ENCODE measurements around the gene SMG6. TPM values are rescaled to one million over a fixed set of nuclear protein-coding genes. Genes with fewer than 3 reads are reported as not detected.

Gene SMG6
- total and polyA plus RNA-seq, 2 of the 4 experiments (the other 2 are of a cell fraction) = 16.3 to 30.3 TPM

DNA sequence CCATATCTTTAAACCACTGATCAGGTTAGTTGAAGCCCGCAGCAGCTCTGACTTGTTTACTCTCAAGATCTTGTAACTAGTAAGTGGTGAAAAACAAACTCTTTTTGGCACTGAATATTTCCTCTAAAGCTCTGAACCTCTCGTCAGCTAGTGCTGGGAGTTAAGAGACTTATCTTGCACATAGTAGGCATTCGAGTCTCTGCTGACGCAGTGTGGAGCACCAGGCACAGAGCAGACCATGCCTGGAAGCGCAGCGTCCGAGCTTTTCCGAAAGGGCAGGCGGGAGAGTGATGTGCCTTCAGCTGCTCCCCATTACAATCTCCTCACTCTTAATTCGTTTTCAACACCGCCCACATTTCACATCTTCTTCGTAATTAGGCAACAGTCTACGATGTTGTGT is 63.0 kb downstream of the SMG6 start:
- H3K36me3 ChIP-seq (ENCODE audit: control insufficient read depth, insufficient read depth, low read length) = peaks cover 7% of the 10 kb centered on the region
- DNase-seq (no peak), ATAC-seq (ENCODE audit: low read depth) (no peak)
- peak overlapping the region; percentile 24 for H3K4me2 ChIP-seq (ENCODE audit: low read depth, low read length)
- peak overlapping the region; percentile 38 to 92; a peak in 3 of 4 replicates for H4K8ac ChIP-seq (ENCODE audit: low read depth in 2 of 2, low read length in 2 of 2)
- H3K27me3 ChIP-seq (ENCODE audit: control insufficient read depth, insufficient read depth, low read length) = no peaks in the 10 kb centered on the region
- BruUV-seq (replicated peaks) = no TSS peak
- peak overlapping the region; percentile 88 for H3K18ac ChIP-seq (ENCODE audit: low read depth, low read length)
- H3K14ac ChIP-seq (replicated peaks; ENCODE audit: low read depth, low read length) = peak overlapping the region; percentile 82
- in situ Hi-C loops (cut with MboI; ENCODE audit: low sequenced_read_pairs) = loop anchor here (5.0 kb wide), 1 partner anchor 68 kb away; no protein-coding TSS in a partner anchor
- H3K4me1 ChIP-seq (ENCODE audit: control insufficient read depth, insufficient read depth, low read length) = peaks cover 31% of the 10 kb centered on the region
- H2BK20ac ChIP-seq (ENCODE audit: low read depth, low read length) = peak overlapping the region; percentile 70
- peak overlapping the region; percentile 80 for H4K5ac ChIP-seq (ENCODE audit: low read depth, low read length)
- peak overlapping the region; percentile 2 for H2AK9ac ChIP-seq (replicated peaks; ENCODE audit: low read depth, low read length, poor library complexity)
- peaks cover 23% of the 10 kb centered on the region for H3K9me1 ChIP-seq (ENCODE audit: insufficient read depth, low read length)
- peak overlapping the region; percentile 84 for H3K23ac ChIP-seq (ENCODE audit: low read depth, low read length)
- peak overlapping the region; percentile 88 for H4K91ac ChIP-seq (ENCODE audit: insufficient read depth, low read depth, low read length)
- peak overlapping the region; percentile 98 for H3K27ac ChIP-seq (ENCODE audit: insufficient read depth, low read length)
- intact Hi-C loops (cut with micrococcal nuclease) = loop anchor here (5.0 kb wide), 1 partner anchor 128 kb away; no protein-coding TSS in a partner anchor
- peak overlapping the region; percentile 3 for H2AFZ ChIP-seq (replicated peaks; ENCODE audit: low read length, poor library complexity)
- WGBS, 2 experiments (ENCODE audit: extremely low coverage in 2 of 2, insufficient read length in 1 of 2) = no CpG with 5 or more reads among the region's 13 CpGs
- H3K79me1 ChIP-seq (ENCODE audit: low read depth in 1 of 2, low read length in 2 of 2) = peaks cover 8 to 68% of the 10 kb centered on the region in 2 experiments
- peak overlapping the region; percentile 85 for H2BK5ac ChIP-seq (ENCODE audit: low read depth, low read length, poor library complexity, severe bottlenecking)
- H4K20me1 ChIP-seq (ENCODE audit: insufficient read depth, low read length) = 0 out of 2 replicates have a peak, but pooled peaks cover 2% of the 10 kb centered on the region
- H3K9ac ChIP-seq (ENCODE audit: low read depth, low read length) = peak overlapping the region; percentile 67
- H3K9me3 ChIP-seq (ENCODE audit: control insufficient read depth, insufficient read depth, low read length) = no peaks in the 10 kb centered on the region
- peak overlapping the region; percentile 93 for H2AK5ac ChIP-seq (ENCODE audit: low read depth, low read length)
- H3K4ac ChIP-seq (ENCODE audit: low read depth, low read length) = peak overlapping the region; percentile 80
- no peak overlapping the region for H3K4me3 ChIP-seq (ENCODE audit: insufficient read depth, low read depth, low read length)
- dilution Hi-C loops (cut with HindIII; ENCODE audit: low sequenced_read_pairs, unreplicated experiment) = no loop called here
- TF ChIP-seq POLR2A (IDR thresholded peaks at IDR 0.05; ENCODE audit: low read depth, low read length) = no peak
- TF ChIP-seq CEBPB (IDR thresholded peaks at IDR 0.05; ENCODE audit: low read depth, low read length) = no peak
- no peak for TF ChIP-seq RCOR1 (IDR thresholded peaks at IDR 0.05; ENCODE audit: insufficient replicate concordance, low read length)
- no peak for TF ChIP-seq NFE2L2 (IDR thresholded peaks at IDR 0.05; ENCODE audit: low read depth, low read length)
- TF ChIP-seq, protein P1, sequence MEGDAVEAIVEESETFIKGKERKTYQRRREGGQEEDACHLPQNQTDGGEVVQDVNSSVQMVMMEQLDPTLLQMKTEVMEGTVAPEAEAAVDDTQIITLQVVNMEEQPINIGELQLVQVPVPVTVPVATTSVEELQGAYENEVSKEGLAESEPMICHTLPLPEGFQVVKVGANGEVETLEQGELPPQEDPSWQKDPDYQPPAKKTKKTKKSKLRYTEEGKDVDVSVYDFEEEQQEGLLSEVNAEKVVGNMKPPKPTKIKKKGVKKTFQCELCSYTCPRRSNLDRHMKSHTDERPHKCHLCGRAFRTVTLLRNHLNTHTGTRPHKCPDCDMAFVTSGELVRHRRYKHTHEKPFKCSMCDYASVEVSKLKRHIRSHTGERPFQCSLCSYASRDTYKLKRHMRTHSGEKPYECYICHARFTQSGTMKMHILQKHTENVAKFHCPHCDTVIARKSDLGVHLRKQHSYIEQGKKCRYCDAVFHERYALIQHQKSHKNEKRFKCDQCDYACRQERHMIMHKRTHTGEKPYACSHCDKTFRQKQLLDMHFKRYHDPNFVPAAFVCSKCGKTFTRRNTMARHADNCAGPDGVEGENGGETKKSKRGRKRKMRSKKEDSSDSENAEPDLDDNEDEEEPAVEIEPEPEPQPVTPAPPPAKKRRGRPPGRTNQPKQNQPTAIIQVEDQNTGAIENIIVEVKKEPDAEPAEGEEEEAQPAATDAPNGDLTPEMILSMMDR (conservative IDR thresholded peaks at IDR 0.05; ENCODE audit: low read depth, low read length) = no peak
- TF ChIP-seq RAD21 (IDR thresholded peaks at IDR 0.05; ENCODE audit: low read length) = no peak
- TF ChIP-seq SMC3 (IDR thresholded peaks at IDR 0.05; ENCODE audit: low read depth, low read length) = no peak
- no peak for TF ChIP-seq CHD1 (IDR thresholded peaks at IDR 0.05; ENCODE audit: low read depth, low read length)
- TF ChIP-seq FOS (IDR thresholded peaks at IDR 0.05; ENCODE audit: low read depth, low read length) = no peak
- TF ChIP-seq, protein P2, sequence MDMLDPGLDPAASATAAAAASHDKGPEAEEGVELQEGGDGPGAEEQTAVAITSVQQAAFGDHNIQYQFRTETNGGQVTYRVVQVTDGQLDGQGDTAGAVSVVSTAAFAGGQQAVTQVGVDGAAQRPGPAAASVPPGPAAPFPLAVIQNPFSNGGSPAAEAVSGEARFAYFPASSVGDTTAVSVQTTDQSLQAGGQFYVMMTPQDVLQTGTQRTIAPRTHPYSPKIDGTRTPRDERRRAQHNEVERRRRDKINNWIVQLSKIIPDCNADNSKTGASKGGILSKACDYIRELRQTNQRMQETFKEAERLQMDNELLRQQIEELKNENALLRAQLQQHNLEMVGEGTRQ (IDR thresholded peaks at IDR 0.05; ENCODE audit: low read depth, low read length) = no peak
- TF ChIP-seq MAZ (IDR thresholded peaks at IDR 0.05; ENCODE audit: borderline replicate concordance, low read depth, low read length) = no peak
- no peak for TF ChIP-seq BHLHE40 (IDR thresholded peaks at IDR 0.05; ENCODE audit: low read depth, low read length)
- peak overlapping the region; percentile 81 for H2BK120ac ChIP-seq (ENCODE audit: low read depth, low read length)
- H2BK15ac ChIP-seq (ENCODE audit: low read depth, low read length) = peak overlapping the region; percentile 90
- CTCF ChIA-PET = interaction anchor here (0.9 to 1.3 kb wide), 2 partner anchors 66 to 173 kb away, joined by 3 to 5 read pairs; no protein-coding TSS in a partner anchor
- POLR2A ChIA-PET (ENCODE audit: unreplicated experiment) = no interaction called here
- H3K56ac ChIP-seq (ENCODE audit: extremely low read depth, insufficient read depth, low read length) = peak overlapping the region; percentile 46
